Fibroblast of villous mesenchyme (primary cell): ENCODE data around the gene MGRN1. TPM values are rescaled to one million over a fixed set of nuclear protein-coding genes. Genes with fewer than 3 reads are reported as not detected.
"Not testable (repeated sequence)": the region's sequence is repeated elsewhere in the genome, so short reads cannot be mapped to it uniquely, and the experiment has no call there.

ENCODE experiments used
- DNase-seq: peaks from one replicate; pipeline ENCODE4 v3.0.0-alpha.2; 2010; ENCODE audit warnings: low read depth
- H3K4me3 ChIP-seq: 2 replicates; pipeline ENCODE4 v1.5.1; 2011; ENCODE audit warnings: low read depth, mild to moderate bottlenecking, low read length
- total RNA-seq: library from RNA; depleted of rRNA; stranded (reverse); fragments of >200 nt; gene quantifications from 2 replicates; pipeline ENCODE4 v1.2.3, GENCODE V29; 2012
- TF ChIP-seq, protein P1 (sequence below): IDR thresholded peaks from 2 replicates; pipeline ENCODE4 v1.5.1; 2012; ENCODE audit warnings: low read depth, mild to moderate bottlenecking, low read length; ENCODE audit not compliant: insufficient read depth

The MGRN1 gene
- total RNA-seq, 1 donor, result 43.2 TPM

- no peak for DNase-seq
- TF ChIP-seq, protein P1, sequence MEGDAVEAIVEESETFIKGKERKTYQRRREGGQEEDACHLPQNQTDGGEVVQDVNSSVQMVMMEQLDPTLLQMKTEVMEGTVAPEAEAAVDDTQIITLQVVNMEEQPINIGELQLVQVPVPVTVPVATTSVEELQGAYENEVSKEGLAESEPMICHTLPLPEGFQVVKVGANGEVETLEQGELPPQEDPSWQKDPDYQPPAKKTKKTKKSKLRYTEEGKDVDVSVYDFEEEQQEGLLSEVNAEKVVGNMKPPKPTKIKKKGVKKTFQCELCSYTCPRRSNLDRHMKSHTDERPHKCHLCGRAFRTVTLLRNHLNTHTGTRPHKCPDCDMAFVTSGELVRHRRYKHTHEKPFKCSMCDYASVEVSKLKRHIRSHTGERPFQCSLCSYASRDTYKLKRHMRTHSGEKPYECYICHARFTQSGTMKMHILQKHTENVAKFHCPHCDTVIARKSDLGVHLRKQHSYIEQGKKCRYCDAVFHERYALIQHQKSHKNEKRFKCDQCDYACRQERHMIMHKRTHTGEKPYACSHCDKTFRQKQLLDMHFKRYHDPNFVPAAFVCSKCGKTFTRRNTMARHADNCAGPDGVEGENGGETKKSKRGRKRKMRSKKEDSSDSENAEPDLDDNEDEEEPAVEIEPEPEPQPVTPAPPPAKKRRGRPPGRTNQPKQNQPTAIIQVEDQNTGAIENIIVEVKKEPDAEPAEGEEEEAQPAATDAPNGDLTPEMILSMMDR, result no peak
- H3K4me3 ChIP-seq, result peak overlapping the region; percentile 87
Measured at GRCh38 chr16:4733211-4733742, 108.7 kb downstream of the MGRN1 start.

DNA sequence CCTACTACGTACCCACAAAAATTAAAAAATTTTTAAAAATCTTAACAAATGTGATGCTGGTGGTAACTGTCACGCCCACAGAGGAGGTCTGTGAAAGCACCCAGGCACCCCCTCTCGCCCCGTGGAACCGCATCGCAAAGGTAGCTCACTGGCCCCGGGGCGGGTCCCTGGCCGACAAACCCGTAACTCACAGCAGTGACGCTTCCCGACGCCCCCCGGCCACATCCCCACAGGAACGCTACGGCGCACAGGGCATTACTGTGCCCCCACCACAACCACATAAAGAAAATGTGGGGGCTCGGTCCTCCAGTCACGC is 109.1 kb downstream of the MGRN1 start:
- TF ChIP-seq, protein P1, result no peak
- DNase-seq, result no peak
- H3K4me3 ChIP-seq, result peak overlapping the region; percentile 87

GRCh38 chr16:4734063-4734729 is 109.6 kb downstream of the MGRN1 start, which contains the start of the genes ANKS3 and DNAAF8:
TSS of gene ANKS3 (minus strand) at chr16:4734271. CDS start at chr16:4730149, 4,122 bp downstream.
TSS of gene DNAAF8 (plus strand) at chr16:4734537. CDS start at chr16:4736515, 1,978 bp downstream.
- DNase-seq, result peak; percentile 98
- TF ChIP-seq, protein P1, result no peak
- peak within 1 kb of the TSS; percentile 87 for H3K4me3 ChIP-seq

DNA sequence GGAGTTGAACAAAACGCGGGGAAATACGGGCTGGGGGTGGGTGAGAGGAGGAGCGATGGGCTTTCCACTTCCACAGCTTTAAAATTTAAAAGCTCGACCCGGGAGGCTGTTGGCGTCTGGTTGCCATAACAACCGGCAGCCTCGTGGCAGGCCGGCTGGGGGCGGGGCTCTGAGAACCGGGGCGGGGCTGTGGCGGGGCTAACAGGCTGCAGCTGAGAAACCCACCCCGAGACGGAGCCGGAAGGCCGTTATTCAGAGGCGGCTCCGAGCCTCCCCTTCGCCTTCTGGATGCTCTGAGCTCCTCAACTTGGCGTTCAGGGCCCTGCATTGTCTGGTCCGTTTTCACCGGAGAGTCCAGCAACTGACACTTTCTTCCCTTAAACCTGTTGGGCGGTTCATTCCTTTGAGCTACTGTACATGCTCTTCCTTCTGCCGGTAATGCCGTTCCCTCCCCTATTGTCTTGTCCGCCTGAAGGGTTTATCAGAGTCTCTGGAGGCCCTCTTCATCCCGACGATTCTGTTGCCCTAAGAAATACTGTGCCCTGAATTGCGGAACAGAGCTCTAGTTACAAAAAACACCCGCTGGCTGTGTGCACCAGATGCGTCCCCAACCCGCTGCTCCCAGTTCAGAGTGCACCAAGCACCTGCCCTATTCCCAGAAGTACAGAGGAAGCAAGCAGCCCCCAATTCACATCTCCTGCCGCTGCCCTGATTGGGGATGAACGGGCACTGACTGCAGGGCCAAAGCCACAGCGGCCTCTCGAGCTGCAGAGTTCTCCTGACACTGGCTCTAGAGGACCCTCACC is 110.3 kb downstream of the MGRN1 start:
- H3K4me3 ChIP-seq, result peak overlapping the region; percentile 87
- DNase-seq, result peak; percentile 83
- TF ChIP-seq, protein P1, result no peak

GRCh38 chr16:4736546-4736945 is 111.9 kb downstream of the MGRN1 start:
- no peak for DNase-seq
- TF ChIP-seq, protein P1, result no peak

DNA sequence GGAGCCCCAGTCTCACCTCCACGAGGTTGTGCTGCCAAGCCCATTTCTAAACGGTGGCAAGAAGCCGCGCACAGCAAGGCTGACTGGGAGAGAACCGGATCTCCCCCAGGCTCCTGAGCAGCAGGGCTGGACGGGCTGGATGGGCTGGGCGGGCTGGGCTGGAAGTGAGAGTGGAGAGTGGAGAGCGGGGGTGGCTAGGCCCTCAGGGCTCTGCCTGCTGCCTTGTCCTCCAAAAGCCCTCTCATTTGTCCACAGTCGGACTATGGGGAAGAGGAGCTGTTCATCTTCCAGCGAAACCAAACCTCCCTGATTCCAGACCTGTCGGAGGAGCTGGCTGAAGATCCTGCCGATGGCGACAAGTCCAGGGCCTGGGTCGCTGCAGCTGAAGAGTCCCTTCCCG is 112.9 kb downstream of the MGRN1 start:
- no peak for DNase-seq
- TF ChIP-seq, protein P1, result no peak
- no peak overlapping the region for H3K4me3 ChIP-seq

More at GRCh38 chr16:4736546-4736945, 111.9 kb downstream of the MGRN1 start:
- no peak overlapping the region for H3K4me3 ChIP-seq

DNA sequence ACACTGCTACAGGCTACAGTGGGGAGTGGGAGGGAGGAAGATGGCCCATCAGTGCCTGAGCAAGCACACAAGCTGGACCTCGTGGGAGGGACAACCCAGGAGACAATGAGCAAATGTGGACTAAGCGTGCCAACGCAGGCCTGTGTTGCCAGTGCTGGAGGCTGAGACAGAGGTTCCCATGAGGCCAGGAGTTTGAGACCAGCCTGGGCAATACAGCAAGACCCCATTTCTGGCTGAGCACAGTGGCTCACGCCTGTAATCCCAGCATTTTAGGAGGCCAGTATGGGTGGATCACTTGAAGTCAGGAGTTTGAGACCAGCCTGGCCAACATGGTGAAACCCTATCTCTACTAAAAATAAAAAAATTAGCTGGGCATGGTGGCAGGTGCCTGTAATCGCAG is 113.7 kb downstream of the MGRN1 start:
- not testable (repeated sequence) for H3K4me3 ChIP-seq

More for the DNA sequence above, 113.7 kb downstream of the MGRN1 start:
- not testable (repeated sequence) for DNase-seq
